B cell (primary cell): ENCODE measurements around the gene EPB41L4B. TPM values are rescaled to one million over a fixed set of nuclear protein-coding genes. Genes with fewer than 3 reads are reported as not detected.

ENCODE experiments used
- ATAC-seq: fragments of 200-7000 bp; cut with Tn5 transposase; one replicate; pipeline ENCODE4 v1.10.0; 2021; ENCODE audit warnings: low read depth, mild to moderate bottlenecking, moderate number of reproducible peaks, moderate library complexity
- CTCF ChIA-PET: fragments of 350-600 bp; sonication (Branson Sonifier 250); formaldehyde crosslinking; loops from one replicate; lab custom pipeline; 2021; ENCODE audit warnings: antibody characterized with exemption, inconsistent platforms; lab: Charles Lee
- POLR2A ChIA-PET: fragments of 350-600 bp; sonication (Branson Sonifier 250); formaldehyde crosslinking; loops from one replicate; lab custom pipeline; 2021; ENCODE audit warnings: antibody characterized with exemption; lab: Charles Lee
- DNase-seq: peaks from one replicate; pipeline ENCODE4 v3.0.0; 2013
- H2AFZ ChIP-seq: 2 replicates; pipeline ENCODE4 v1.6.1; 2012; ENCODE audit warnings: mild to moderate bottlenecking, low read depth, low read length; ENCODE audit not compliant: insufficient read depth, poor library complexity, severe bottlenecking
- H3K27ac ChIP-seq, 2 donors: 1 replicate in 1 of 2; 2 replicates in 1 of 2; pipeline ENCODE4 v1.5.1; 2012 to 2013; ENCODE audit warnings: low read length in 2 of 2, mild to moderate bottlenecking in 2 of 2, moderate library complexity in 1 of 2
- H3K27me3 ChIP-seq, 4 experiments: fragments of 200-600 bp in 1 of 4; sonication (generic) in 1 of 4; replicated peaks in 1 of 4; 1 replicate in 2 of 4; 2 replicates in 2 of 4; pipeline versions ENCODE4 v1.6.1 to v1.7.0; 2013 to 2016; ENCODE audit warnings: low read length in 3 of 4, mild to moderate bottlenecking in 2 of 4, mixed read lengths in 1 of 4, moderate library complexity in 1 of 4; ENCODE audit not compliant: insufficient read depth in 4 of 4, control insufficient read depth in 3 of 4; ENCODE audit errors: control extremely low read depth in 1 of 4
- H3K36me3 ChIP-seq, 2 experiments: replicated peaks in 1 of 2; 1 replicate in 1 of 2; 2 replicates in 1 of 2; pipeline versions ENCODE4 v1.6.1 to v1.7.1; 2013; ENCODE audit warnings: low read length in 1 of 2; ENCODE audit not compliant: insufficient read depth in 2 of 2, control insufficient read depth in 1 of 2; ENCODE audit errors: control extremely low read depth in 1 of 2, extremely low read depth in 1 of 2
- H3K4me1 ChIP-seq, 2 donors: fragments of 200-600 bp in 1 of 2; sonication (generic) in 1 of 2; 1 replicate in 1 of 2; 2 replicates in 1 of 2; pipeline versions ENCODE4 v1.5.1 to v1.6.1; 2013 to 2017; ENCODE audit warnings: low read length in 2 of 2; ENCODE audit not compliant: control insufficient read depth in 2 of 2, insufficient read depth in 2 of 2
- H3K4me2 ChIP-seq: replicated peaks from 2 replicates; pipeline ENCODE3; 2012; ENCODE audit warnings: mild to moderate bottlenecking, low read depth, low read length; ENCODE audit not compliant: poor library complexity, severe bottlenecking
- H3K4me3 ChIP-seq, 5 experiments: fragments of 200-600 bp in 1 of 5; sonication (generic) in 1 of 5; 1 replicate in 3 of 5; 2 replicates in 2 of 5; pipeline versions ENCODE4 v1.5.1 to v1.7.0; 2011 to 2016; ENCODE audit warnings: low read length in 4 of 5, mild to moderate bottlenecking in 4 of 5, low read depth in 2 of 5, control low read depth in 1 of 5, moderate library complexity in 1 of 5; ENCODE audit not compliant: insufficient read depth in 1 of 5; ENCODE audit errors: control extremely low read depth in 1 of 5, extremely low read depth in 1 of 5
- H3K79me2 ChIP-seq: fragments of 200-600 bp; sonication (generic); one replicate; pipeline ENCODE4 v1.6.0; 2016; ENCODE audit warnings: low read length; ENCODE audit not compliant: control insufficient read depth, insufficient read depth
- H3K9ac ChIP-seq: fragments of 200-600 bp; sonication (generic); 2 replicates; pipeline ENCODE4 v1.6.1; 2017; ENCODE audit warnings: mild to moderate bottlenecking, low read length, moderate library complexity
- H3K9me3 ChIP-seq, 3 donors: one replicate each; pipeline versions ENCODE4 v1.6.1 to v1.7.1; 2013; ENCODE audit warnings: low read length in 2 of 3; ENCODE audit not compliant: control insufficient read depth in 2 of 3, insufficient read depth in 1 of 3; ENCODE audit errors: control extremely low read depth in 1 of 3
- H4K20me1 ChIP-seq: 2 replicates; pipeline ENCODE4 v1.6.0; 2012; ENCODE audit warnings: mild to moderate bottlenecking, low read length; ENCODE audit not compliant: insufficient read depth, control insufficient read depth, poor library complexity, severe bottlenecking
- H3K27ac Mint-ChIP-seq: one replicate; pipeline ENCODE4 v1.8.0; 2021; ENCODE audit warnings: mixed read lengths
- H3K27me3 Mint-ChIP-seq: one replicate; pipeline ENCODE4 v1.8.0; 2021; ENCODE audit warnings: mixed read lengths
- H3K4me1 Mint-ChIP-seq: one replicate; pipeline ENCODE4 v1.8.0; 2021; ENCODE audit warnings: mixed read lengths
- H3K4me3 Mint-ChIP-seq: one replicate; pipeline ENCODE4 v1.8.0; 2021; ENCODE audit warnings: mixed read lengths
- H3K9me3 Mint-ChIP-seq: one replicate; pipeline ENCODE4 v1.8.0; 2022; ENCODE audit warnings: mixed read lengths; ENCODE audit not compliant: insufficient read depth
- EZH2 ChIP-seq: IDR thresholded peaks from 2 replicates; pipeline ENCODE4 v1.6.1; 2012; ENCODE audit warnings: borderline replicate concordance, low read depth, mild to moderate bottlenecking, moderate library complexity, low read length; ENCODE audit not compliant: insufficient read depth, poor library complexity, severe bottlenecking
- WGBS: methylation state at CpG from one replicate; pipeline ENCODE4 v1.1.5; 2013; ENCODE audit warnings: missing lambda C conversion rate; ENCODE audit not compliant: insufficient coverage; 5-methylcytosine and 5-hydroxymethylcytosine counted together
- intact Hi-C: fragments of 100-400 bp; cut with micrococcal nuclease; formaldehyde crosslinking; loops from one replicate; pipeline ENCODE4 v1.10.0; 2022
- polyA plus RNA-seq: library from polyadenylated mRNA; depleted of rRNA; stranded (reverse); fragments of >200 nt; gene quantifications from 2 replicates; pipeline ENCODE4 v1.2.3, GENCODE V29; 2012
- total RNA-seq, 2 donors: library from RNA; stranded (reverse); fragments of 120-200 nt in 1 of 2; gene quantifications; 1 replicate in 1 of 2; 2 replicates in 1 of 2; pipeline versions ENCODE4 v1.2.3 to v1.2.4, GENCODE V29; 2013 to 2022
- TF ChIP-seq, protein P1 (sequence below): fragments of 200-600 bp; IDR thresholded peaks from one replicate; pipeline ENCODE4 v1.8.0; 2022; ENCODE audit warnings: antibody characterized with exemption, mild to moderate bottlenecking

Gene EPB41L4B
- total and polyA plus RNA-seq, 2 donors (not counting 1 experiment from before 2014, with no cell fraction given) = 2.9 TPM; not detected in 1

DNA sequence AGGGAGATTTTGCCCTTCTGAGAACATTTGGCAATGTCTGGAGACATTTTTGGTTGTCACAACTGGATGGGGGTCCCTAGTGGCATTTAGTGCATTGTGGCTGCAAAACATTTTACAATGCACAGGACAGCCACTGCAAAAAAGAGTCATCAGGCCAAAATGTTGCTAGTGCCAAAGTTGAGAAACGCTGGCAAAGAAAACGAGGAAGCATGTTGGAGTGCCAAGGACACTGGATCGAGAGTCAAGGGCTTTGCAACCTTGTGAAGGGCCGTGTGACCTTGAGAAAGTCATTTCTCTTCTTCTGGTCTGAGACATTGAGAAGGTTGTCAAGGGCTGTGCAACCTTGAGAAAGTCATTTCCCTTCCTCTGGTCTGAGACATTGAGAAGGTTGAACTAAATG, 108.1 kb downstream of the EPB41L4B start:
- ChIA-PET POLR2A (no interaction called here), CTCF (no interaction called here)
- no peaks in the 10 kb centered on the region for H3K9me3 ChIP-seq
- H3K27me3 Mint-ChIP-seq = peaks cover 42% of the 10 kb centered on the region
- ATAC-seq (no peak), DNase-seq (no peak)
- H3K36me3 ChIP-seq = no peaks in the 10 kb centered on the region
- no peak overlapping the region for H3K9ac ChIP-seq
- TF ChIP-seq, protein P1, sequence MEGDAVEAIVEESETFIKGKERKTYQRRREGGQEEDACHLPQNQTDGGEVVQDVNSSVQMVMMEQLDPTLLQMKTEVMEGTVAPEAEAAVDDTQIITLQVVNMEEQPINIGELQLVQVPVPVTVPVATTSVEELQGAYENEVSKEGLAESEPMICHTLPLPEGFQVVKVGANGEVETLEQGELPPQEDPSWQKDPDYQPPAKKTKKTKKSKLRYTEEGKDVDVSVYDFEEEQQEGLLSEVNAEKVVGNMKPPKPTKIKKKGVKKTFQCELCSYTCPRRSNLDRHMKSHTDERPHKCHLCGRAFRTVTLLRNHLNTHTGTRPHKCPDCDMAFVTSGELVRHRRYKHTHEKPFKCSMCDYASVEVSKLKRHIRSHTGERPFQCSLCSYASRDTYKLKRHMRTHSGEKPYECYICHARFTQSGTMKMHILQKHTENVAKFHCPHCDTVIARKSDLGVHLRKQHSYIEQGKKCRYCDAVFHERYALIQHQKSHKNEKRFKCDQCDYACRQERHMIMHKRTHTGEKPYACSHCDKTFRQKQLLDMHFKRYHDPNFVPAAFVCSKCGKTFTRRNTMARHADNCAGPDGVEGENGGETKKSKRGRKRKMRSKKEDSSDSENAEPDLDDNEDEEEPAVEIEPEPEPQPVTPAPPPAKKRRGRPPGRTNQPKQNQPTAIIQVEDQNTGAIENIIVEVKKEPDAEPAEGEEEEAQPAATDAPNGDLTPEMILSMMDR = no peak
- TF ChIP-seq EZH2 = no peak
- no peaks in the 10 kb centered on the region for H3K79me2 ChIP-seq
- H3K4me3 Mint-ChIP-seq = no peak overlapping the region
- H3K4me1 Mint-ChIP-seq = no peaks in the 10 kb centered on the region
- no peak overlapping the region for H3K27ac ChIP-seq
- no peak overlapping the region for H3K27ac Mint-ChIP-seq
- H2AFZ ChIP-seq = no peak overlapping the region
- no peak overlapping the region for H3K4me2 ChIP-seq
- intact Hi-C loops = no loop called here
- no peaks in the 10 kb centered on the region for H3K9me3 Mint-ChIP-seq
- no peaks in the 10 kb centered on the region for H3K4me1 ChIP-seq
- no peaks in the 10 kb centered on the region for H4K20me1 ChIP-seq
- WGBS = 86% methylated on average over 4 of the region's 4 CpGs
- H3K27me3 ChIP-seq = peaks cover 0 to 3% (median 0%) of the 10 kb centered on the region in 4 experiments
- H3K4me3 ChIP-seq = no peak overlapping the region

DNA sequence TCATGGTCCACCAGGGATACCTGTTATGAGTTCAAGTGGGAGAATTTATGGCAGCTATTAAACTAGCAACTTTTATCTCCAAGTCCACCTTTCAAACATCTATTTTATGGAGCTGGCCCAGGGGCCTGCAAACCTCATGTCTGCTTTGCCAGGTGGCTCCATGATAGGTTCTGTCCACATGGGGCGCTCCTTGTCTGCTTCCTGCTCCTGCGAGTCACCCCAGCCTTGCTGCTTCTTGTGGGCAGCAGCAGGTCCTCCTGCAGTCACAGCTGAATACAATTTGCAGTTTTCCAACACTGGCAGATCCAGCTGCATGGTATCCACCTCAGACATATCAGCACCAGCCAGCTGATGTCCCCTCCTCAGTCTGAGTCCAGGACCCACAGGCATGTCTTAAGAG, 114.2 kb downstream of the EPB41L4B start:
- Histone ChIP-seq H3K36me3 (no peaks in the 10 kb centered on the region), H3K27ac (no peak overlapping the region), H2AFZ (no peak overlapping the region), H3K4me1 (no peaks in the 10 kb centered on the region), H3K9me3 (no peaks in the 10 kb centered on the region), H3K4me2 (no peak overlapping the region), H3K4me3 (no peak overlapping the region), H3K27me3 (peaks cover 0 to 4% (median 0%) of the 10 kb centered on the region in 4 experiments), H3K9ac (no peak overlapping the region), H3K79me2 (no peaks in the 10 kb centered on the region), H4K20me1 (no peaks in the 10 kb centered on the region)
- CTCF ChIA-PET = no interaction called here
- intact Hi-C loops = no loop called here
- ATAC-seq (no peak), DNase-seq (no peak)
- 52% methylated on average over 2 of the region's 2 CpGs for WGBS
- no peaks in the 10 kb centered on the region for H3K9me3 Mint-ChIP-seq
- H3K4me3 Mint-ChIP-seq = no peak overlapping the region
- H3K27ac Mint-ChIP-seq = no peak overlapping the region
- TF ChIP-seq, protein P1 = no peak
- TF ChIP-seq EZH2 = no peak
- POLR2A ChIA-PET = no interaction called here
- H3K4me1 Mint-ChIP-seq = no peaks in the 10 kb centered on the region
- peaks cover 29% of the 10 kb centered on the region for H3K27me3 Mint-ChIP-seq
